ENCODE results near the gene OAF. TPM values are rescaled to one million over a fixed set of nuclear protein-coding genes. Genes with fewer than 3 reads are reported as not detected.
A peak's percentile ranks its signal among the peaks of the same experiment; 100 is the strongest.
"Not testable (repeated sequence)": the region's sequence is repeated elsewhere in the genome, so short reads cannot be mapped to it uniquely, and the experiment has no call there.

The OAF gene
- 100 to 1,000 TPM; 180 to 189 TPM for total RNA-seq
- long read RNA-seq, transcript OAF-201 (4 exons, 2,525 nt), result major isoform, 392 of 462 reads
- long read RNA-seq, transcript OAF-202 (4 exons, 815 nt), result minor isoform, 8 of 462 reads
- long read RNA-seq, partial matches to known transcripts, result 33 of 462 reads
- long read RNA-seq, other reads (novel, unspliced or antisense), result 29 of 462 reads

DNA sequence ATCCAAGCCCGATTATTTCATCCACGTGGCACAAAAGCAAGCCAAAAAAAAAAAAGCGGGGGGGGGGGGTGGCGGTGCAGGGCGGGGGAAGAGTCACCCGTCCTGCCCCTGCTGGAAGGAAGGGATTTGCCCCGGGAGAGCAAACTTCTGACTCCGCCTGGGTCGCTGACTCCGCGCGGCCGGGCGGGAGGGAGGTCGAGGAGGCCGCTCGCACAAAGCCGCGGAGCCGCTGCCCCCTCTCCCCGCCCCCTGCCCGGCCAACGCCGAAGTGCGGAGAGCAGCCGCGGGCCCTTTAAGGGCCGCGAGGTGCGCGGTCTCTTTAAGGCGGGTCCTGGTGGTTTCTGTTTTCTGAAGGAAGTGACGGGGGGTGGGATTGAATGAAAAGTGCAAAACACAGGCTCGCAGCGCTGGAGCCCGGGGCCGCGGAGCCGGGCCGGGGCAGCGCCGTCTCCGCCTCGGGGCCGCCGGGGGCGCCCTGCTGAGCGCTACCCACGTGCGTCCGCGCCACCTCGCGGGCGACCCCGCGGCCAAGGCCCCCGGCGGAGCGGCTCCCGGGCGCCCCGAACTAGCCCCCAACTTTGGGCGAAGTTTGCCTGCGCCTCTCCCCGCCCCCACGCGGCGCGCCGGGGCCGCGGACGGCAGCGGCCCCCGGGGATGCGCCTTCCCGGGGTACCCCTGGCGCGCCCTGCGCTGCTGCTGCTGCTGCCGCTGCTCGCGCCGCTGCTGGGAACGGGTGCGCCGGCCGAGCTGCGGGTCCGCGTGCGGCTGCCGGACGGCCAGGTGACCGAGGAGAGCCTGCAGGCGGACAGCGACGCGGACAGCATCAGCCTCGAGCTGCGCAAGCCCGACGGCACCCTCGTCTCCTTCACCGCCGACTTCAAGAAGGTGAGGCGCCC is at the start of gene OAF:
Gene OAF, plus strand, starts transcription at position 407 of the 896 bp plus-strand sequence. Its CDS starts 248 bp downstream, at position 655.
- DNase-seq (peak; percentile 75 to 81), ATAC-seq (peak; percentile 57)
- intact Hi-C loops (cut with DNase I, micrococcal nuclease), result no loop called here

DNA sequence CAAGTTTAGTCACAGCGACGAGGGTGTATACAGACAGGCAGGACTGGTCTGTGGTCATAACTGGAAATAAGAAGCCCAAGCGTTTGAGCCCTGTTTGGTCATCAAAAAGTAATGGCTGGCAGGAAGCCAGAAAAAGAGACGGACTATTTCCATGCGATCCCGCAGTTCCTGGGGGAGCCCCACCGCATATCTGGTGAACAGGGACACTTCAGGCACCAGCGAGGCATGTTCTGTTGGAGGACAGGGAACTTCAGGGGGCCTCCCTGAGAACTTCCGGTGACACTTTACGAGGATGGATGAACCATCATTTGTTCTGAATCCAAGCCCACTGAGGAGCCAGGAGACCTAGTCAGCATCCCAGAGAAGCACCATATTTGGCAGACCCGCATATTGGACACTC is 43.2 kb upstream of the OAF start:
- ATAC-seq (no peak), DNase-seq (no peak)
- intact Hi-C loops (cut with DNase I, micrococcal nuclease), result no loop called here

DNA sequence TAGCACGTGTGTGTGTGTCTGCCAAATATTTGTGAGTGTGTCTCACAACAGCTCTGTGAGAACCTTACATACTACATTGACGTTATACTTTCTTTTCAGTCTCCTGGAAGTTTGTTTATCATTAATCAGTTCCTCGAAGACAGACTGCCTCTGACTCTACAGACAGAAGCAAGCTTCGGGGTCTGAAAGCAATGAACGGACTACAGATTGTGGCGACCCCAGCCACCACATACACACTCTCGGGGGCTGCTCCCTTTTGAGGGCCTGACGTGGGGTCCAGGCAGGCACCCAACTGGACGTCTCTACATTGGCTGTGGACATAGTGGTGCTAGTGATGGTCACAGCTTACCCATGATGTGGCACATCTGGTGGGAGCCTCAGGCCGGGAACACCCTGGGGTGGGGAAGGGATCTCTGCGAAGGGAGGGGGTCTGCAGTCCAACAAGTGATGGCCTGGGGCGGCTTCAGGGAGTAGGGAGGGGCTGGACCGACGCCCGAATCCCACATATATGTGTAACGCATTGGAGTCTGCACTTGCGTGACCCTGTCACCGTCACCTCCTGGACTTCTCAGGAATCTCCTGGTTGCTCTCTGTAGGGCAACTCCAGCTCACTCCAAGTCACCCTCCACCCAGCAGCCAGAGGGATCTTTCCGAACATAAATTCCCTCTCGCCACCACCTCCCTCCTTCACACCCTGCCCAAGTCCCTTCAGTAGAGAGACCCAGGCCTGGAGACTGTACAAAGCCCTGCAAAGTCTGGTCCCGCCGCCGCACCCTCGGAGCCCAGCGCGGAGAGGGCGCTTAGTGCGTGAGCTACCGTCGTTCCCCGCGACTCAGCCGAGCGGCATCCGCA is 42.5 kb upstream of the OAF start:
- peak in 1 of 2 donors; percentile 14 for DNase-seq
- intact Hi-C loops (cut with DNase I, micrococcal nuclease), result no loop called here
- peak; percentile 15 for ATAC-seq

- ATAC-seq (peak; percentile 86), DNase-seq (peak; percentile 42 to 67)
- intact Hi-C loops (cut with DNase I, micrococcal nuclease), result no loop called here
Measured at GRCh38 chr11:120168960-120169681, 41.7 kb upstream of the OAF start.

GRCh38 chr11:120169981-120170698 is 40.7 kb upstream of the OAF start:
- ATAC-seq, result no peak
- intact Hi-C loops (cut with DNase I, micrococcal nuclease), result loop anchor here (5.0 to 10.0 kb wide), 3 partner anchors 57 to 135 kb away; no protein-coding TSS in a partner anchor

GRCh38 chr11:120170741-120171261 is 40.0 kb upstream of the OAF start:
- intact Hi-C loops (cut with DNase I, micrococcal nuclease), result loop anchor here (5.0 to 10.0 kb wide), 3 partner anchors 56 to 134 kb away; no protein-coding TSS in a partner anchor
- peak in 1 of 2 donors; percentile 3 for DNase-seq

More at GRCh38 chr11:120169981-120170698, 40.7 kb upstream of the OAF start:
- DNase-seq, result peak; percentile 12 to 23

GRCh38 chr11:120172054-120172911 is 38.5 kb upstream of the OAF start:
- intact Hi-C loops (cut with DNase I, micrococcal nuclease), result loop anchor here (2.0 to 10.0 kb wide), 4 partner anchors 55 to 133 kb away; no protein-coding TSS in a partner anchor
- peak; percentile 73 for ATAC-seq

More at GRCh38 chr11:120170741-120171261, 40.0 kb upstream of the OAF start:
- ATAC-seq, result no peak

GRCh38 chr11:120173019-120173705 is 37.7 kb upstream of the OAF start:
- DNase-seq (peak in 1 of 2 donors; percentile 2), ATAC-seq (no peak)
- intact Hi-C loops (cut with DNase I, micrococcal nuclease), result loop anchor here (2.0 to 10.0 kb wide), 4 partner anchors 54 to 132 kb away; no protein-coding TSS in a partner anchor

More at GRCh38 chr11:120172054-120172911, 38.5 kb upstream of the OAF start:
- peak; percentile 66 to 74 for DNase-seq

GRCh38 chr11:120173807-120174206 is 37.0 kb upstream of the OAF start:
- intact Hi-C loops (cut with DNase I, micrococcal nuclease), result loop anchor here (2.0 to 10.0 kb wide), 4 partner anchors 53 to 131 kb away; no protein-coding TSS in a partner anchor
- DNase-seq (peak in 1 of 2 donors; percentile 3), ATAC-seq (no peak)

- intact Hi-C loops (cut with DNase I, micrococcal nuclease), result loop anchor here (5.0 to 10.0 kb wide), 3 partner anchors 52 to 130 kb away; no protein-coding TSS in a partner anchor
- ATAC-seq (no peak), DNase-seq (no peak)
Measured at GRCh38 chr11:120174866-120175265, 36.0 kb upstream of the OAF start.

- intact Hi-C loops (cut with DNase I, micrococcal nuclease), result loop anchor here in 1 of 2 donors (10.0 kb wide), 1 partner anchor 126 kb away; no protein-coding TSS in a partner anchor
- ATAC-seq, result no peak
- DNase-seq, result no peak
Measured at GRCh38 chr11:120178561-120179056, 32.2 kb upstream of the OAF start.

DNA sequence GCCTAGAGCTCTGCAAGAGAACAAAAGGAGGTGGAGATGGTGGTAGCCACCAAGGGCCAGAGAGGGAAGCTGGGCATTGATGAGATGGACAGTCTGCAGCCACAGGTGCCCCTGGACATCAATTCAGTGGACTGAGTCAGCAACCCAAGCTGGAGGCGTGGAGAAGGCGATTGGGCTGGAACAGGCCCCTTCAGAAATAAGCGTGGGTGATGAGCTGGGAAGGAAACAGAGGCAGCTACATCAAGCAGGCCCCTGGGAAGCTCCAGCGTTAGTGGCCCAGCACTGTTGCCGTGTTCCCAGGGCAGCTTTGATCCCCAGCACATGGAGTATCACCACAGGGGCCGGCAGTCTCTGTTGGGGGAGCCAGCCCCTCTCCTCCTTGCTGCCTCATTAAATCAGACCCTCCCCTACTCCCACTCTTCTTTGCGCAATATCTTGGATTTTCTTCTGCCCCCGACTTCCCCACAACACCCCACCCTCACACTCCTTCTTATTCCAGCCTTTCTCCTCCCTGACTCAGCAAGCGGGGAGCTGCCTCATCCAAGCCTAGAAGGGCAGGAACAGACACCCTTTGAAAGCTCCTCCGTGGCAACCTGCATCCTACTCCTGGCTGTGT is 31.7 kb upstream of the OAF start:
- ATAC-seq, result no peak
- peak; percentile 5 to 19 for DNase-seq
- intact Hi-C loops (cut with DNase I, micrococcal nuclease), result loop anchor here in 1 of 2 donors (10.0 kb wide), 1 partner anchor 126 kb away; no protein-coding TSS in a partner anchor

- ATAC-seq, result not testable (repeated sequence)
Measured at GRCh38 chr11:120180063-120180462, 30.8 kb upstream of the OAF start.

DNA sequence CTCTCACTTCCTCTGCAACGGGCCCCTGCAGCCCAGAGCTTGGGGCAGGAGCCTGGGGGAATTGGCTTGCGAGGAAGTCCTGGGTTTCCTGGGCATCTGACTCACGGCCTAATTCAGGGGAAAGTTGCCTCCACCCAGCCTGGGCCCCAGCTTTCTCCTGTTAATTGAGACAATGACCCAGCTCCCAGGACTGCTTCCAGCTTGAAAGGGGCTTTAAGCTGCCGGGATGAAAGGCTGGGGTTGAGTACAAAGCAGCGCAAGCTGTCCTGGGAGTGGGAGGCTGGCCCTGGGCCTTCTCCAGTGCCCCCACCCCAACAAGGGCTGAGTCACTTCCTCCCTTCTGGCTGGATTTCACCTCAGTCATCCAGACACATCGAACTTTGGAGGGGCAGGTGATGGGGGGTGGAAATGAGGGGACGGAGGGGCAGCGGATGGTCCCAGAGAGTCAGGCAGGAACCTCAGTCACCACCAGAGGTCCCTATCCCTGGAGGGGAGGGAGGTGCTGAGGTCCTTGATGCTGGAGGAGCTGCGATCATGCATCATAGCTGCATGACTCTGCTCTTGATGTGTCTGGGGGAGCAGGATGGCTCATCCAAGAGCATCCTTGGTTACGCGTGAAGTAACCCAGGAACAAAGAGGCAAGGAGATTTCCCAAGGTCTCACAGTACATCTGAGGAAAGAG is 30.1 kb upstream of the OAF start:
- ATAC-seq (no peak), DNase-seq (peak; percentile 4 to 22)
- intact Hi-C loops (cut with DNase I, micrococcal nuclease), result no loop called here

More at GRCh38 chr11:120180063-120180462, 30.8 kb upstream of the OAF start:
- intact Hi-C loops (cut with DNase I, micrococcal nuclease); DNase-seq: not testable (repeated sequence)
